Parathyroid adenoma (tissue), 2 donors: Measurements from ENCODE around the gene AVPR2.

ENCODE experiments used
- H2AFZ ChIP-seq: fragments of 300-600 bp; sonication (generic); one replicate; pipeline ENCODE4 v1.7.0; 2017; ENCODE audit warnings: antibody characterized with exemption, mild to moderate bottlenecking
- H3K27ac ChIP-seq: fragments of 300-600 bp; sonication (generic); one replicate; pipeline ENCODE4 v1.7.0; 2017
- H3K27me3 ChIP-seq: fragments of 300-600 bp; sonication (generic); one replicate; pipeline ENCODE4 v1.7.0; 2017; ENCODE audit warnings: low read length; ENCODE audit not compliant: control insufficient read depth, insufficient read depth
- H3K36me3 ChIP-seq: fragments of 300-600 bp; sonication (generic); one replicate; pipeline ENCODE4 v1.7.0; 2017; ENCODE audit warnings: low read length; ENCODE audit not compliant: control insufficient read depth, insufficient read depth
- H3K4me1 ChIP-seq: fragments of 300-600 bp; sonication (generic); one replicate; pipeline ENCODE4 v1.7.0; 2017; ENCODE audit warnings: control low read depth
- H3K4me2 ChIP-seq: fragments of 300-600 bp; sonication (generic); one replicate; pipeline ENCODE4 v1.7.0; 2017; ENCODE audit warnings: low read length
- H3K4me3 ChIP-seq: fragments of 300-600 bp; sonication (generic); one replicate; pipeline ENCODE4 v1.7.0; 2017; ENCODE audit warnings: low read depth, low read length
- H3K79me2 ChIP-seq: fragments of 300-600 bp; sonication (generic); one replicate; pipeline ENCODE4 v1.7.0; 2017; ENCODE audit warnings: control low read depth
- H3K9ac ChIP-seq: fragments of 300-600 bp; sonication (generic); one replicate; pipeline ENCODE4 v1.7.0; 2017; ENCODE audit warnings: mild to moderate bottlenecking
- H3K9me3 ChIP-seq: fragments of 300-600 bp; sonication (generic); one replicate; pipeline ENCODE4 v1.7.0; 2017; ENCODE audit warnings: low read length; ENCODE audit not compliant: control insufficient read depth
- TF ChIP-seq, protein P1 (sequence below): fragments of 300-600 bp; sonication (generic); IDR thresholded peaks from one replicate; pipeline ENCODE4 v1.7.0; 2017; ENCODE audit warnings: antibody characterized with exemption, mild to moderate bottlenecking
- donor health status: primary hyperparathyroidism.

The AVPR2 gene

DNA sequence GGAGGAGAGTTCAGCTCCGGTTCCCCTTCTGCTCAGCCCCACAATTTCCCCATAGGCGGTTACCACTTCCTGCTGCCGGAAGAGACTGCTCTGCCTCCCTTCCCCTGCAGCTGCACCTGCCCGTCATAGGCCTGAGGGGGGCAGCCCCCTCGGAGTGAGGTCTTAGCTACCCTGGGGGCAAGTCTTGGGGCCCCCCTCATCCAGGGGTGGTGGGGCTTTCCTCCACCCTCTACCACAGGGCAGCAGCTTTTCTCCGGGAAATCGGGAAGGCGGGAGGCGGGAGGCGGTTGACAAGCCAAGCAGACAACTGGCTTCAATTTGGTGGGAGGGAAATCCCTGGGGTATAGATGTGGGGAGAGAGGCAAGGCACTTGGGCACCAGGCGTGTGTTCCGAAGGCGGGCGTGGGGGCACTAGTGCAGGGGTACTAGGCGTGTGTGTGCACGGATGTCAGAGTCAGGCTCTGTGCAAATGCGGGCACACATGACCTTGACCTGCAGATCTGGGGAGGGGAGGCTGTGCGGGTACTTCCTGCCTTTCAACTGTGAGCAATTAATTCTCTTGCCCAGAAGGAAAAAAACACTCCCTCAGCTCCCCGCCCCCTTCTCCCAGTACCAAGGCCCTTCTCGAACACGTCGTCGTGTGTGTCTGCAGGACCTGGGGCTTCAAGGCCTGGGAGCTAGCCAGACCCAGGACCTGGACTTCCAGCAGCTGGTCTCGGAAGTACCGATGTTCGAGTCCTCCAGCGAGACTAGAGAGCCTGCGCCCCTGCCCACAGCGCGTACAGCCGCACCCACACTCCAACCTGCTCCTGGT, 22.6 kb downstream of the AVPR2 start:
- Histone ChIP-seq H3K9ac (no peak overlapping the region), H3K9me3 (no peaks in the 10 kb centered on the region), H3K79me2 (no peaks in the 10 kb centered on the region), H3K4me3 (peak overlapping the region; percentile 73), H2AFZ (peak overlapping the region; percentile 74), H3K27ac (peak overlapping the region; percentile 99), H3K4me2 (peak overlapping the region; percentile 79), H3K27me3 (no peaks in the 10 kb centered on the region), H3K4me1 (peaks cover 14% of the 10 kb centered on the region), H3K36me3 (no peaks in the 10 kb centered on the region)
- TF ChIP-seq, protein P1, sequence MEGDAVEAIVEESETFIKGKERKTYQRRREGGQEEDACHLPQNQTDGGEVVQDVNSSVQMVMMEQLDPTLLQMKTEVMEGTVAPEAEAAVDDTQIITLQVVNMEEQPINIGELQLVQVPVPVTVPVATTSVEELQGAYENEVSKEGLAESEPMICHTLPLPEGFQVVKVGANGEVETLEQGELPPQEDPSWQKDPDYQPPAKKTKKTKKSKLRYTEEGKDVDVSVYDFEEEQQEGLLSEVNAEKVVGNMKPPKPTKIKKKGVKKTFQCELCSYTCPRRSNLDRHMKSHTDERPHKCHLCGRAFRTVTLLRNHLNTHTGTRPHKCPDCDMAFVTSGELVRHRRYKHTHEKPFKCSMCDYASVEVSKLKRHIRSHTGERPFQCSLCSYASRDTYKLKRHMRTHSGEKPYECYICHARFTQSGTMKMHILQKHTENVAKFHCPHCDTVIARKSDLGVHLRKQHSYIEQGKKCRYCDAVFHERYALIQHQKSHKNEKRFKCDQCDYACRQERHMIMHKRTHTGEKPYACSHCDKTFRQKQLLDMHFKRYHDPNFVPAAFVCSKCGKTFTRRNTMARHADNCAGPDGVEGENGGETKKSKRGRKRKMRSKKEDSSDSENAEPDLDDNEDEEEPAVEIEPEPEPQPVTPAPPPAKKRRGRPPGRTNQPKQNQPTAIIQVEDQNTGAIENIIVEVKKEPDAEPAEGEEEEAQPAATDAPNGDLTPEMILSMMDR: no peak

DNA sequence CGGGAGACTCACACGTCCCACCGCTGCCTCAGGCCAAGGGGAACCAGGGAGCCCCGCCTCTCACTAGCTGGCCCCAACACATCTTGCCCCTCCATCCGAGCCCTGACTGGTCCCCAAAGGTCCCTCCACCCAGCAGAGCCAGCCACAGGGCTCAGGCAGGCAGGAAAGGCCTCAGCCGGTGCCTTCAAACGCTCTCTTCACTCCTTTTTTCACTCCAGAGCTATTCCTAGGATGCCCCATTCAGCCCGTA, 23.1 kb downstream of the AVPR2 start:
- TF ChIP-seq, protein P1: no peak
- no peaks in the 10 kb centered on the region for H3K9me3 ChIP-seq
- peak overlapping the region; percentile 73 for H3K4me3 ChIP-seq
- no peaks in the 10 kb centered on the region for H3K79me2 ChIP-seq
- no peak overlapping the region for H3K9ac ChIP-seq
- no peaks in the 10 kb centered on the region for H3K36me3 ChIP-seq
- no peaks in the 10 kb centered on the region for H3K27me3 ChIP-seq
- peak overlapping the region; percentile 79 for H3K4me2 ChIP-seq
- H2AFZ ChIP-seq: peak overlapping the region; percentile 74
- peaks cover 14% of the 10 kb centered on the region for H3K4me1 ChIP-seq
- H3K27ac ChIP-seq: peak overlapping the region; percentile 99

DNA sequence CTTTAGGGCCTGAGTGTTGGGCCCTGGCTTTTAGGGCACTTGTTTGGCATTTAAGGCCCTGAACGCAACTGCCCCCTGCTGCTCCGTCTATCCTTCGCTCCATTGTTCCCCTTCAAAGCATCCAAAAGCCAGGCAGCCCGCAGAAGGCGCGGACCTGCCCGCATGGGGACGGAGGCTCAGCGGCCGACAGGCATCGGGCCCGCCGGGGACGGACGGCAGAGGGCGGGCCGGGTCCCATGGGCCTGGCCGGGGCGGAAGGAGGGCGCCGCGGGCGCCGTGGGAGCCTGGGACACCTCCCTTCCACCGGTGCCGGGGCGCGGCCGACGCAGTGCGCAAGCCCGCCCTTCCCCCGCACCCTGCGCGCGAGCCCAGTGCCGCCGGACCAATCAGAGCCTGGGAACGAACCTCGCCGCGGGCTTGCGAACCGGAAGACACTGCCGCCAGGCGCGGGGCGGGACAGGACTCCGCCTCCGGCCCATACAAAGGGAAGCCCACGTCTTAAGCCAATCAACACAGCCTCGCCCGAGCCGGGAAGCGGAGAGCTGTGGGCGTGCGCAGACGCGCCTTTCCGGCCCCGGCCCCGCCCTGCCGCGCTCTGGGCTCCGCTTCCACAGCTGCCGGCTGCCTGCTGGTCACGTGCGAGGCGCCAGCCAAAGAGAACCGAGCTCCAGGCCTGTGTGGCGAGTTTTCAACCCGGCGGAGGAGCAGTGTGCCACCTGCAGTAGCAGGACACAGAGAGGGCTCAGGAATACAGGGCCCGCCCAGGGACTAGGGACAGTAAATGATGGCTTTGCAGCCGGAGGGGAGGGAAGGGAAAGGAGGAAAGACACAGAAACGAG, 23.7 kb downstream of the AVPR2 start:
- TF ChIP-seq, protein P1: peak; percentile 28
- Histone ChIP-seq H3K27ac (peak overlapping the region; percentile 99), H3K4me3 (peak overlapping the region; percentile 73), H2AFZ (peak overlapping the region; percentile 74), H3K4me2 (peak overlapping the region; percentile 79), H3K4me1 (peaks cover 13% of the 10 kb centered on the region), H3K9me3 (no peaks in the 10 kb centered on the region), H3K27me3 (no peaks in the 10 kb centered on the region), H3K9ac (no peak overlapping the region), H3K79me2 (no peaks in the 10 kb centered on the region), H3K36me3 (no peaks in the 10 kb centered on the region)

DNA sequence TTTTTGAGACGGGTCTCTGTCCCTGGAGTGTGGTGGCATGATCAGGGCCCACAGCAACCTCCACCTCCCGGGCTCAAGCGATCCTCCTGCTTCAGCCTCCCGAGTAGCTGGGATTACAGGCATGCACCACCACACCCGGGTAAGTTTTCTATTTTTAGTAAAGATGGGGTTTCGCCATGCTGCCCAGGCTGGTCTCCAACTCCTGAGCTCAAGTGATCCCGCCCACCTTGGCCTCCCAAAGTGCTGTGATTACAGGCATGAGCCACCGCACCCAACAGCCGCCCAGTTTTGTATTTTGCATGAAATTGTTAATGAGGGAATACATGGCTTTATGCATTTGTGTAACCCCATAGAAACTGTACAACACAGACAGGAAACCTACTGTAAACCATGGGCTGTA, 24.4 kb downstream of the AVPR2 start:
- TF ChIP-seq, protein P1: no peak
- no peak overlapping the region for H3K4me3 ChIP-seq
- no peak overlapping the region for H3K27ac ChIP-seq

More for the DNA sequence above, 24.4 kb downstream of the AVPR2 start:
- no peak overlapping the region for H3K4me2 ChIP-seq
- no peaks in the 10 kb centered on the region for H3K79me2 ChIP-seq
- H3K27me3 ChIP-seq: no peaks in the 10 kb centered on the region
- H2AFZ ChIP-seq: no peak overlapping the region
- no peak overlapping the region for H3K9ac ChIP-seq
- no peaks in the 10 kb centered on the region for H3K36me3 ChIP-seq
- H3K9me3 ChIP-seq: no peaks in the 10 kb centered on the region
- H3K4me1 ChIP-seq: peaks cover 12% of the 10 kb centered on the region
